Neural cell (in vitro differentiated cells): ENCODE results near the gene DCST1. TPM values are rescaled to one million over a fixed set of nuclear protein-coding genes. Genes with fewer than 3 reads are reported as not detected.

Experiments used
- H2AFZ ChIP-seq: fragments of 200-600, 300-800 bp; sonication (generic), shearing (Covaris generic); 2 replicates; pipeline ENCODE4 v1.6.0; 2014; ENCODE audit warnings: low read depth, mild to moderate bottlenecking, antibody characterized with exemption, low read length, moderate library complexity
- H3F3A ChIP-seq: fragments of 200-600 bp; shearing (Covaris generic); 2 replicates; pipeline ENCODE4 v1.6.1; 2016; ENCODE audit warnings: mild to moderate bottlenecking, moderate library complexity, mixed read lengths, antibody characterized with exemption, low read length; ENCODE audit not compliant: insufficient read depth, poor library complexity, severe bottlenecking
- H3K27ac ChIP-seq: fragments of 200-600, 300-800 bp; sonication (generic), shearing (Covaris generic); 2 replicates; pipeline ENCODE4 v1.5.1; 2014; ENCODE audit warnings: mild to moderate bottlenecking, low read length, moderate library complexity
- H3K27me3 ChIP-seq: fragments of 300-800, 200-600 bp; sonication (generic), shearing (Covaris generic); 2 replicates; pipeline ENCODE4 v1.6.0; 2014; ENCODE audit warnings: mild to moderate bottlenecking, low read depth, low read length, moderate library complexity; ENCODE audit not compliant: insufficient read depth
- H3K36me3 ChIP-seq: fragments of 300-800, 200-600 bp; sonication (generic), shearing (Covaris generic); 2 replicates; pipeline ENCODE4 v1.5.1; 2014; ENCODE audit warnings: mild to moderate bottlenecking, antibody characterized with exemption, low read length, moderate library complexity; ENCODE audit not compliant: insufficient read depth
- H3K4me2 ChIP-seq: fragments of 300-800, 200-600 bp; sonication (generic), shearing (Covaris generic); 2 replicates; pipeline ENCODE4 v1.6.0; 2014; ENCODE audit warnings: mild to moderate bottlenecking, low read length
- H3K4me3 ChIP-seq: fragments of 300-800, 200-600 bp; sonication (generic), shearing (Covaris generic); 2 replicates; pipeline ENCODE4 v1.5.1; 2014; ENCODE audit warnings: mild to moderate bottlenecking, low read length, moderate library complexity
- H3K79me2 ChIP-seq: fragments of 200-600 bp; shearing (Covaris generic); replicated peaks from 2 replicates; pipeline ENCODE4 v1.6.0; 2014; ENCODE audit warnings: mild to moderate bottlenecking, low read length, moderate library complexity; ENCODE audit not compliant: insufficient read depth
- H3K9ac ChIP-seq: fragments of 300-800, 200-600 bp; sonication (generic), shearing (Covaris generic); 2 replicates; pipeline ENCODE4 v1.6.1; 2016; ENCODE audit warnings: mild to moderate bottlenecking, low read length, mixed read lengths
- H3K9me2 ChIP-seq: fragments of 200-600 bp; shearing (Covaris generic); 2 replicates; pipeline ENCODE4 v1.6.1; 2016; ENCODE audit warnings: mild to moderate bottlenecking, low read length, mixed read lengths; ENCODE audit not compliant: insufficient read depth
- H3K9me3 ChIP-seq: fragments of 200-600, 300-800 bp; sonication (generic), shearing (Covaris generic); 2 replicates; pipeline ENCODE4 v1.6.1; 2016; ENCODE audit warnings: mild to moderate bottlenecking, mixed run types, low read length, moderate library complexity, mixed read lengths
- H4K20me1 ChIP-seq: fragments of 200-600 bp; shearing (Covaris generic); 2 replicates; pipeline ENCODE4 v1.6.1; 2016; ENCODE audit warnings: mild to moderate bottlenecking, mixed run types; ENCODE audit not compliant: insufficient read depth
- EP300 ChIP-seq: fragments of 450-650 bp; conservative IDR thresholded peaks from 2 replicates; pipeline ENCODE4 v1.6.1; 2014; ENCODE audit warnings: antibody characterized with exemption, mild to moderate bottlenecking, moderate library complexity; ENCODE audit not compliant: poor library complexity, severe bottlenecking
- EZH2 ChIP-seq: fragments of 200-600, 300-800 bp; shearing (Covaris generic), sonication (generic); IDR thresholded peaks from 2 replicates; pipeline ENCODE4 v1.6.1; 2014; ENCODE audit warnings: antibody characterized with exemption, low read length, borderline replicate concordance, mild to moderate bottlenecking; ENCODE audit not compliant: insufficient read depth, poor library complexity, severe bottlenecking
- MXI1 ChIP-seq: fragments of 450-650 bp; conservative IDR thresholded peaks from 2 replicates; pipeline ENCODE4 v1.6.1; 2014; ENCODE audit warnings: antibody characterized with exemption, mild to moderate bottlenecking; ENCODE audit not compliant: poor library complexity, severe bottlenecking
- POLR2AphosphoS5 ChIP-seq: IDR thresholded peaks from 2 replicates; pipeline ENCODE4 v1.6.1; 2012
- RAD21 ChIP-seq: fragments of 450-650 bp; conservative IDR thresholded peaks from 2 replicates; pipeline ENCODE4 v1.6.1; 2014; ENCODE audit warnings: antibody characterized with exemption, mild to moderate bottlenecking, moderate library complexity
- SMC3 ChIP-seq: fragments of 450-650 bp; conservative IDR thresholded peaks from 2 replicates; pipeline ENCODE4 v1.6.1; 2014; ENCODE audit warnings: antibody characterized with exemption, mild to moderate bottlenecking, moderate library complexity; ENCODE audit not compliant: poor library complexity
- TAF1 ChIP-seq: IDR thresholded peaks from 2 replicates; pipeline ENCODE4 v1.6.1; 2012; ENCODE audit warnings: low read depth
- polyA plus RNA-seq: library from polyadenylated mRNA; depleted of rRNA; stranded (reverse); fragments of >200 nt; gene quantifications from 2 replicates; pipeline ENCODE4 v1.2.3, GENCODE V29; 2014
- TF ChIP-seq, protein P1 (sequence below): fragments of 450-650 bp; IDR thresholded peaks from 2 replicates; pipeline ENCODE4 v1.5.1; 2014; ENCODE audit warnings: antibody characterized with exemption, mild to moderate bottlenecking, moderate library complexity; ENCODE audit not compliant: poor library complexity, severe bottlenecking
- TF ChIP-seq, protein P2 (sequence below): IDR thresholded peaks from 2 replicates; pipeline ENCODE4 v1.6.1; 2012; ENCODE audit warnings: borderline replicate concordance

DCST1 gene
- polyA plus RNA-seq, 1 donor from 2014 or later: not detected

DNA sequence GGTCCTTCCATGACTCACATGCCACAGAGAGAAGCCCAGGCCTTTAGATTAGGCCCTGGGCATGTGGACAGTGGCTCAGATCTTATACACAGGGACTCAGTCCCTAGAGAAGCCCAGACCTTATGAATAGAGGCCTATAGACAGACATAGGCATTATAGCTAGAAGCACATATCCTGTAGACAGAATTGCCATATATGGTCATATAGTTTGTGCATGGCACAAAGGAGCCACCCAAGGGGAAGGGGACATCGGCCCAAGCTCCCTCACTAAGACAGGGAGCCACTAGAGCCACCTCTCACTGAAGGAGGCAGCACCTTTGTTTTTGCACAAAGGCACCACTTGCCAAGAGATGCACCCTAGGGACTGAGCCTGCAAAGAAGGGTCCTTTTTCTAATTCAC is 42.7 kb downstream of the DCST1 start:
- no peak overlapping the region for H3K27ac ChIP-seq
- peaks cover 5% of the 10 kb centered on the region for H3K79me2 ChIP-seq
- no peak overlapping the region for H3K9ac ChIP-seq
- H3K4me2 ChIP-seq: no peak overlapping the region
- H3K36me3 ChIP-seq: no peaks in the 10 kb centered on the region
- H3F3A ChIP-seq: peaks cover 4% of the 10 kb centered on the region
- H2AFZ ChIP-seq: no peak overlapping the region
- H3K9me3 ChIP-seq: no peaks in the 10 kb centered on the region
- no peak overlapping the region for H3K4me3 ChIP-seq
- H3K9me2 ChIP-seq: no peaks in the 10 kb centered on the region
- no peaks in the 10 kb centered on the region for H3K27me3 ChIP-seq
- no peak for TF ChIP-seq RAD21
- TF ChIP-seq SMC3: no peak
- no peak for TF ChIP-seq EZH2
- TF ChIP-seq POLR2AphosphoS5: no peak
- TF ChIP-seq, protein P1, sequence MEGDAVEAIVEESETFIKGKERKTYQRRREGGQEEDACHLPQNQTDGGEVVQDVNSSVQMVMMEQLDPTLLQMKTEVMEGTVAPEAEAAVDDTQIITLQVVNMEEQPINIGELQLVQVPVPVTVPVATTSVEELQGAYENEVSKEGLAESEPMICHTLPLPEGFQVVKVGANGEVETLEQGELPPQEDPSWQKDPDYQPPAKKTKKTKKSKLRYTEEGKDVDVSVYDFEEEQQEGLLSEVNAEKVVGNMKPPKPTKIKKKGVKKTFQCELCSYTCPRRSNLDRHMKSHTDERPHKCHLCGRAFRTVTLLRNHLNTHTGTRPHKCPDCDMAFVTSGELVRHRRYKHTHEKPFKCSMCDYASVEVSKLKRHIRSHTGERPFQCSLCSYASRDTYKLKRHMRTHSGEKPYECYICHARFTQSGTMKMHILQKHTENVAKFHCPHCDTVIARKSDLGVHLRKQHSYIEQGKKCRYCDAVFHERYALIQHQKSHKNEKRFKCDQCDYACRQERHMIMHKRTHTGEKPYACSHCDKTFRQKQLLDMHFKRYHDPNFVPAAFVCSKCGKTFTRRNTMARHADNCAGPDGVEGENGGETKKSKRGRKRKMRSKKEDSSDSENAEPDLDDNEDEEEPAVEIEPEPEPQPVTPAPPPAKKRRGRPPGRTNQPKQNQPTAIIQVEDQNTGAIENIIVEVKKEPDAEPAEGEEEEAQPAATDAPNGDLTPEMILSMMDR: no peak
- no peak for TF ChIP-seq MXI1
- TF ChIP-seq TAF1: no peak
- TF ChIP-seq EP300: no peak
- TF ChIP-seq, protein P2, sequence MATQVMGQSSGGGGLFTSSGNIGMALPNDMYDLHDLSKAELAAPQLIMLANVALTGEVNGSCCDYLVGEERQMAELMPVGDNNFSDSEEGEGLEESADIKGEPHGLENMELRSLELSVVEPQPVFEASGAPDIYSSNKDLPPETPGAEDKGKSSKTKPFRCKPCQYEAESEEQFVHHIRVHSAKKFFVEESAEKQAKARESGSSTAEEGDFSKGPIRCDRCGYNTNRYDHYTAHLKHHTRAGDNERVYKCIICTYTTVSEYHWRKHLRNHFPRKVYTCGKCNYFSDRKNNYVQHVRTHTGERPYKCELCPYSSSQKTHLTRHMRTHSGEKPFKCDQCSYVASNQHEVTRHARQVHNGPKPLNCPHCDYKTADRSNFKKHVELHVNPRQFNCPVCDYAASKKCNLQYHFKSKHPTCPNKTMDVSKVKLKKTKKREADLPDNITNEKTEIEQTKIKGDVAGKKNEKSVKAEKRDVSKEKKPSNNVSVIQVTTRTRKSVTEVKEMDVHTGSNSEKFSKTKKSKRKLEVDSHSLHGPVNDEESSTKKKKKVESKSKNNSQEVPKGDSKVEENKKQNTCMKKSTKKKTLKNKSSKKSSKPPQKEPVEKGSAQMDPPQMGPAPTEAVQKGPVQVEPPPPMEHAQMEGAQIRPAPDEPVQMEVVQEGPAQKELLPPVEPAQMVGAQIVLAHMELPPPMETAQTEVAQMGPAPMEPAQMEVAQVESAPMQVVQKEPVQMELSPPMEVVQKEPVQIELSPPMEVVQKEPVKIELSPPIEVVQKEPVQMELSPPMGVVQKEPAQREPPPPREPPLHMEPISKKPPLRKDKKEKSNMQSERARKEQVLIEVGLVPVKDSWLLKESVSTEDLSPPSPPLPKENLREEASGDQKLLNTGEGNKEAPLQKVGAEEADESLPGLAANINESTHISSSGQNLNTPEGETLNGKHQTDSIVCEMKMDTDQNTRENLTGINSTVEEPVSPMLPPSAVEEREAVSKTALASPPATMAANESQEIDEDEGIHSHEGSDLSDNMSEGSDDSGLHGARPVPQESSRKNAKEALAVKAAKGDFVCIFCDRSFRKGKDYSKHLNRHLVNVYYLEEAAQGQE: no peak
- peaks cover 4% of the 10 kb centered on the region for H4K20me1 ChIP-seq

DNA sequence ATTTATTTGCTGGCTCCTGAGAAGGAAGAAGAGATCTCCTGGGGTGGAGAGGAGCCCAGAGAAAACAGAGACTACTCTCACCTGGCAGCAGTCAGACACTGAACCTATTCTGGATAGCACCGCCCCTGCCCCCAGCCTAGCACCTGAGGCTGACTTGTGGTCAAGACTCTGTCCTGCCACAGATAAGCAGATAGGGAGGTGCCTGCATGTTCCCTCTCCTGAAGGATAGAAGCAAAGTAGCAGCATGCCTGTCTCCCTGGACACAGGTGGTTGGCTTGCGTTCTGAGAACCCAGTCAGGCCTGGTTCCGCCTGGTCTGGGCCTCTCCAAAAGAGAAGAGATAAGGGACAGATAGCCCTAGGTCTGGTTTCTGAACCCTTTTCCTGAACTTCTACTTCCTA is 43.7 kb downstream of the DCST1 start:
- H3K36me3 ChIP-seq: no peaks in the 10 kb centered on the region
- H3K79me2 ChIP-seq: peaks cover 7% of the 10 kb centered on the region
- H3K9me2 ChIP-seq: no peaks in the 10 kb centered on the region
- no peak overlapping the region for H3K4me3 ChIP-seq
- H3K9ac ChIP-seq: no peak overlapping the region
- no peaks in the 10 kb centered on the region for H3K27me3 ChIP-seq
- peaks cover 7% of the 10 kb centered on the region for H3F3A ChIP-seq
- H3K27ac ChIP-seq: no peak overlapping the region
- no peak overlapping the region for H3K4me2 ChIP-seq
- H3K9me3 ChIP-seq: no peaks in the 10 kb centered on the region
- TF ChIP-seq, protein P1: no peak
- TF ChIP-seq SMC3: no peak
- TF ChIP-seq, protein P2: no peak
- TF ChIP-seq POLR2AphosphoS5: no peak
- no peak for TF ChIP-seq EZH2
- no peak for TF ChIP-seq EP300
- TF ChIP-seq MXI1: no peak
- TF ChIP-seq RAD21: no peak
- TF ChIP-seq TAF1: no peak
- H4K20me1 ChIP-seq: peaks cover 12% of the 10 kb centered on the region
- H2AFZ ChIP-seq: no peak overlapping the region
